Epithelial cell of esophagus (primary cell): ENCODE data around the gene GMCL1.
"Not testable (repeated sequence)": the region's sequence is repeated elsewhere in the genome, so short reads cannot be mapped to it uniquely, and the experiment has no call there.

Experiments used
- DNase-seq: peaks from one replicate; pipeline ENCODE4 v3.0.0; 2010; ENCODE audit warnings: low read depth
- H3K4me3 ChIP-seq: 2 replicates; pipeline ENCODE4 v1.5.1; 2011; ENCODE audit warnings: mild to moderate bottlenecking, low read length, control low read depth
- CTCF ChIP-seq: IDR thresholded peaks from 2 replicates; pipeline ENCODE4 v1.5.1; 2011; ENCODE audit warnings: low read depth, mild to moderate bottlenecking, low read length, control low read depth, inconsistent platforms; ENCODE audit not compliant: insufficient read depth; ENCODE audit errors: missing control alignments

The GMCL1 gene

GRCh38 chr2:69893684-69894551 lies 64.5 kb downstream of the GMCL1 start, which contains the start of gene SNRNP27:
Gene SNRNP27 (plus strand): TSS chr2:69893956. CDS start chr2:69893985, 29 bp downstream.
- peak within 1 kb of the TSS; percentile 85 for H3K4me3 ChIP-seq
- peak; percentile 74 for DNase-seq
- no peak for TF ChIP-seq CTCF

GRCh38 chr2:69894737-69895136 lies 65.3 kb downstream of the GMCL1 start:
- peak overlapping the region; percentile 85 for H3K4me3 ChIP-seq
- DNase-seq = not testable (repeated sequence)

GRCh38 chr2:69902213-69902922 lies 72.9 kb downstream of the GMCL1 start:
- no peak for DNase-seq
- TF ChIP-seq CTCF = no peak
- H3K4me3 ChIP-seq = no peak overlapping the region

DNA sequence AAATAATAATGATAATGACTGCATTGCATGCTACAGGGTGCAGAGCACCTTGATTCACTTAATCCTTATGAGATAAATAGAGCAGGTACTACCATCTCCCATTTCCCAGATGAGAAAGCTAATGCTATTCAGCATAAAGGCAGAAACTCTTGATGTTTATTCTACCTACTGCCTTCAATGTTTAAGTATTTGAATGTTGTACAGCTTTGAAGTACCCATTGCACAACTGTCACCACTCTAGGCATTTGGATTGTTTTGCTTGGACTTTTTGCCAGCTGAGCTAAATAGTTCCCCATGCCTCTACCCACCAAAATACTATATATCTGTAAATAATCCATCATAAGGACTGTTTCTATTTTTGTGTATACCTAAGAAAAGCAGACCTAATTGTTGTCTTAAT lies 77.8 kb downstream of the GMCL1 start:
- no peak overlapping the region for H3K4me3 ChIP-seq
- TF ChIP-seq CTCF = no peak
- DNase-seq = no peak

DNA sequence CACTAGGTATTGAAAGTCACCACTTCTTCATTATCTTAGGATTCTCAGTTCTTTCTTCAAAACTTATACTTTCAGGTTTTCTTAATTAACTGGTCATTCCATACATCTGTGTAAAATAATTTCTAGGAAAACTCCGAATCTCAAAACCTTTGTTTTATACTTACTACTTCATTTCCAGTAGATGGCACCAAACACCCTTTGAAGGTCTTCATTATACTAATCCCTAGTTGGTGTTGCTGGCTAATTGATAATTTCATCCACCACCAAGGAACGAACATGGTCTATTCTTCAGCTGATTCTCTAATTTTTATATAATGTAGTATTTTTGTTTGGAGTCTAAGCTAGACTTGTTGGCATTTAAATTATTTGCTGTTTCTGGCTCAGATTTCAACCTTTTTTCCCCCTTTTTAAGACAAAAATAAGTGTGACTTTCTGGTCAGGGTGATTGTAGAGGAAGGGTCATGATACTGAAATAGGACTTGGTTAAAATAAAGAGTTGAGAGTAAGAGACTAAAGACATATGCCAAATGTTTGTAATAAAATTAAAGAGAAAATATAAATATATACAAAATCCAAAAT lies 82.6 kb downstream of the GMCL1 start:
- TF ChIP-seq CTCF = peak; percentile 47
- DNase-seq = peak; percentile 69
- no peak overlapping the region for H3K4me3 ChIP-seq

GRCh38 chr2:69914164-69914949 lies 84.9 kb downstream of the GMCL1 start:
- H3K4me3 ChIP-seq = peak overlapping the region; percentile 63
- DNase-seq = peak; percentile 100
- TF ChIP-seq CTCF = no peak
